ENCODE data around the gene KAT8.

DNA sequence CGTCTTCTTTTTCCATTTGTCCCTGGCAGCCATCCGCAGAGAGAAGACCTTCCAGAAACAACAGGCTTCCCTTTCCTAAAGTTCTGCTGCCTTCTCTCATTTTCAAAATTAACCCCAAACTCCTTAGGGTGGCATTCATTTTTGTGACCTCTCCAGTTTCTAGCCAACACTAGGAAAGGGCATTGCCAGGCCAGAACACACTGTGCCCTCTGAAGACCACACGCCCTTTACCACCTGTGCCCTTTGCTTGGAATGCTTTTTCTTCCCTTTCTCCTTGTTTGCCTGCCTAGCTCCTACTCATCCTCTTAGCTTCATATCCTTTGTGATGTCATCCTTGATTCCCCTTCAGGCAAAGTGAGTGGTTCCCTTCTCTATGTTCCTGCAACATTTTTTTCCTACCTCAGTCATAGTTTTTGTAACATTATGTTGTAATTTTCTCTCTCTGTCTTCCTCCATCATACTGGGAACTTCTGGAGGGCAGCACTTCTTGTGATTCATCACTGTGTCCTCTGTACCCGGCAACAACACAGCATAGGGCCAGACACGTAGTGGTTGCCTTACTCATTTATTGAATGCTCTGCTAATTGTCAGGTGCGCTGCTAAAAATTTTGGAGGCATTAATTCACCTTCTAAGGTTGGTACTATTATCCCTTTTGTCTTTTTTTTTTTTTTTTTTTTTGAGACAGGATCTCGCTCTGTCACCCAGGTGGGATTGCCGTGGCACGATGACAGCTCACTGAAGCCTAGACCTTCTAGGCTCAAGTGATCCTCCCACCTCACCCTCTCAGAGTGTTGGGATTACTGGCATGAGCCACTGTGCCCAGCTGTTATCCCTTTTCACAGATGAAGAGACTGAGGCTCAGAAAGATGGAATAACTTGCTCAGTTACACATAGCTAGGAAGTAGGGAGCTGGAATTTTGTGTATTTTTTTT lies 1.0 kb downstream of the KAT8 start:
- TF ChIP-seq, protein P1, sequence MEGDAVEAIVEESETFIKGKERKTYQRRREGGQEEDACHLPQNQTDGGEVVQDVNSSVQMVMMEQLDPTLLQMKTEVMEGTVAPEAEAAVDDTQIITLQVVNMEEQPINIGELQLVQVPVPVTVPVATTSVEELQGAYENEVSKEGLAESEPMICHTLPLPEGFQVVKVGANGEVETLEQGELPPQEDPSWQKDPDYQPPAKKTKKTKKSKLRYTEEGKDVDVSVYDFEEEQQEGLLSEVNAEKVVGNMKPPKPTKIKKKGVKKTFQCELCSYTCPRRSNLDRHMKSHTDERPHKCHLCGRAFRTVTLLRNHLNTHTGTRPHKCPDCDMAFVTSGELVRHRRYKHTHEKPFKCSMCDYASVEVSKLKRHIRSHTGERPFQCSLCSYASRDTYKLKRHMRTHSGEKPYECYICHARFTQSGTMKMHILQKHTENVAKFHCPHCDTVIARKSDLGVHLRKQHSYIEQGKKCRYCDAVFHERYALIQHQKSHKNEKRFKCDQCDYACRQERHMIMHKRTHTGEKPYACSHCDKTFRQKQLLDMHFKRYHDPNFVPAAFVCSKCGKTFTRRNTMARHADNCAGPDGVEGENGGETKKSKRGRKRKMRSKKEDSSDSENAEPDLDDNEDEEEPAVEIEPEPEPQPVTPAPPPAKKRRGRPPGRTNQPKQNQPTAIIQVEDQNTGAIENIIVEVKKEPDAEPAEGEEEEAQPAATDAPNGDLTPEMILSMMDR (IDR thresholded peaks at IDR 0.05), result no peak
- no peak for TF ChIP-seq POLR2A (IDR thresholded peaks at IDR 0.05)
